HG03039 (cell line): ENCODE data around the gene MORN1.

Experiments
- ATAC-seq: cut with Tn5 transposase; IDR thresholded peaks from one replicate; pipeline ENCODE4 v1.9.1; 2021; ENCODE audit warnings: mild to moderate bottlenecking, moderate library complexity; ENCODE audit not compliant: unreplicated experiment

The MORN1 gene

DNA sequence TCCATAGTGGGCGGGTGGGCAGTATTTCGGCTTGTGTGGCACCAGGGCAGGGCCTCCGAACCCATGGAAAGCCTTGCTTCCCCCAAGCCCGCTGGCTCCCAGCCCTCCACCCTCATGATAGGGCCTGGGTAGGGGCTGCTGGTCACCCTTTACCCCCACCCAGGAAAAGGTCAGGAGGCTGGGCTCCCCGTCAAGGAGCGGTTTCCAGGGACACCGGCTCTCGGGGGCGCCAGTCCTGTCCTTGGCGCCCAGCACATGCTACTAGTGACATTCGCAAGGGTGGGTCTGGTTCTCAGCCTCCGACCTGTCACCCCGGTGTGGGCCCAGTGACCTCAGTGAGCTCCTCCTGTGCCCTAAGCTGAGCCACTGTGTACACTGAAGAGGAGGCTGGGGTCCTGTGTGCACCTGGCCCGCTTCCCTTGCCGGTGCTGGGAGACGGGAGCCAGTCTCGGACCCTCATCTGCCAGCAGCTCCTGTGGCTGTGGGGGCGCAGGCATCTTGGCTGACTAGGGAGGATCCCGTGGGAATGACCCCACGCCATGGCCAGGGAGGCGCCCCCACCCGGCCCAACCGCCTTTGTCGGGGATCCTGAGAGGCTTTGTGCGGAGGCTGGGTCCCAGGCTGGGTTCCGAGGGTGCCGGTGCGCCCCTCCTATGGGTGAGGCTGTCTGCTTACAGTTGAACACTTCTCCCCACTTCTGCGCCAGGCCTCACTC, 108.6 kb downstream of the MORN1 start:
- no peak for ATAC-seq

DNA sequence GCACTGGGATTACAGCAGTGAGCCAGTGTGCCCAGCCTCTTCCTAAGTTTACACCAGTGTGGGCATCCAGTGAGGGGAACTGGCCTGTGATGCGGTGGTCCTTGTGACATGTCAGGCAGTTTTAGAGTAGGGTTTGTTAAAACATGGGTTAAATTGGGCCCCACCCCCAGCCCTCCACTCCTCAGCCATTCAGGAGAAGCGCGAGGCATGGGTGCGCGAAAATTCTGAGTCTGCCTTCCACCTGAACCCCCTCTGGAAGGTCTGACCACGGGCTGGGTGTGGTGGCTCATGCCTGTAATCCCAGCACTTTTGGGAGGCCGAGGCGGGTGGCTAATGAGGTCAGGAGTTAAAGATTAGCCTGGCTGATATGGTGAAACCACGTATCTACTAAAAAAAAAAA, 111.5 kb downstream of the MORN1 start:
- ATAC-seq, result no peak

DNA sequence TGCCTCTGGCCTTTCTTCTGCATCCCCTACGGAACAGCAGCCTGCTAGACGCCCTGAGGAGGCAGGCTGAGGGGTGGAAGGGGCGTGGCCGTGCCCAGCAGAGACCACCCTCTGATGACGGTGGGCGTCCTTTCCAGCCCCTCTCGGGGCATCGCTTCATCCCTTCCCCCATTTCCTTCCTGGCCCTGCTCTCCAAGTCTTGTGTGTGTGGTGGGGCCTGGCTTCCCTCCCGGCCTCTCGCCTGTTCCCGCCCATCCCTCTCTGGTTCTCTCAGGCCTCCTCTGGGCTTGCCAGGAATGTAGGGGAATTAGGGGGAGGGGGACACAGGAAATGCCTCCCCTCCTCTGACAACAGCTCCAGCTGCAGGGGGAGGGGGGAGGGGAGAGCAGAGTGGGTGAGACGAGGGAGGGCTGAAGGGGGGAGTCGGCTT, 112.1 kb downstream of the MORN1 start:
- no peak for ATAC-seq

DNA sequence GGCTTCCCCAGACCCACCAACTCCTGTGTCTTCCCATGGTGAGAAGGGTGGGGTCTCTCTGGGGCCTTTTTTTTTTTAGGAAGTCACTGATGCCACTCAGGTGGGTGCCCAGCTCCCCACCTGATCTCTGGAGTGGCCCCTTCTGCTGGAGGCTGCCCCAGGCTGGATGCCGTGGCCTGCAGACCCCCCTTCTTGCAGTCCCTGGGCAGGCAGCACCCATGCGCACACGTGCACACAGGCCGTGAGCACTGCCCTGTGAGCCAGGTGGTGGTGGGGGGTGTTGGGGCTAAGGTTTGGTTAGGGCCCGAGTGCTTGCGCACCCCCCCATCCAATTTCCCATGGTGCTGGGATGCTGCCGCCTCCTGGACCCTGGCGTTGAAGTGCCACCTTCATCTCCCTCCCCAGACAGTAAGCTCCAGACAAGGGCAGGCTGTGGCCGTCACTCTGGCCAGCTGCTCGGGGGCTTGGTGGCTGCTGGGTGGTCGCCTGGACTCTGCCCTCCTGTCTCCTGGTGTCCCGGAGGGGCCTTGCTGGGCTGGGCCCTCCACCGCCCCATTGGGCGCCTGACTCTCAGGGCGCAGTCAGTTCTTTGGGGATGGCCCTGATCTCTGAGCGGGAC, 112.7 kb downstream of the MORN1 start:
- no peak for ATAC-seq

DNA sequence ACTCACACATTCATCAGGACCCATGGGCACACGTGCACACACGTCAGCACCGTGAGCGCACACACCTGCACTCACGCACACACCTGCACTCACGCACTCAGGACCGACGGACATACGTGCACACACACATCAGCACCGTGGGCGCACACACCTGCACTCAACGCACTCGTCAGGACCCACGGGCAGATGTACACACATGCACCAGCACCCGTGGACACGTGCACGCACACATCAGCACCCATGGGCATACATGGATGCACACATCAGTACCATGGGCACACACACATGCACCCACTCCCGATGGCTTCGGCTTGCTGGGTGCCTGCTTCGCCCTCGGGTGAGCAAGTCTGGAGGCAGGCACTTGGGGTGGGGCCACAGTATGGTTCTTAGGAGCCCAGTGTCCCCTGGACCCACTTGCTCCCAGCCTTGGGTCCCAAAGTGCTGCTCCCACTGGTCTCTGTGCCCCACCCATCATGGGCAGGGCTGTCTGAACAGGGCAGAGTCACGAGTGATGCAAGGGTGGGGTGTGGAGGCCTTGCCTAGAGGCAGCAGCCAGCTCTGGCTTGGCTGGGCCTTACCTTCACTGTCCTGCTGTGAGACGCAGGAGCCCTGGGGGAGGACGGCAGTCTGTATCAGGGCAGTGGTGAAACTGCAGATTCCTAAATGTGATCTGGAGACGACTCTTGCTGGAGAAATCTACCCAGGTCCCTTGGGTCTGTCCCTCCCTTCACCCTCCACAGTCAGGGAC, 113.4 kb downstream of the MORN1 start:
- no peak for ATAC-seq

DNA sequence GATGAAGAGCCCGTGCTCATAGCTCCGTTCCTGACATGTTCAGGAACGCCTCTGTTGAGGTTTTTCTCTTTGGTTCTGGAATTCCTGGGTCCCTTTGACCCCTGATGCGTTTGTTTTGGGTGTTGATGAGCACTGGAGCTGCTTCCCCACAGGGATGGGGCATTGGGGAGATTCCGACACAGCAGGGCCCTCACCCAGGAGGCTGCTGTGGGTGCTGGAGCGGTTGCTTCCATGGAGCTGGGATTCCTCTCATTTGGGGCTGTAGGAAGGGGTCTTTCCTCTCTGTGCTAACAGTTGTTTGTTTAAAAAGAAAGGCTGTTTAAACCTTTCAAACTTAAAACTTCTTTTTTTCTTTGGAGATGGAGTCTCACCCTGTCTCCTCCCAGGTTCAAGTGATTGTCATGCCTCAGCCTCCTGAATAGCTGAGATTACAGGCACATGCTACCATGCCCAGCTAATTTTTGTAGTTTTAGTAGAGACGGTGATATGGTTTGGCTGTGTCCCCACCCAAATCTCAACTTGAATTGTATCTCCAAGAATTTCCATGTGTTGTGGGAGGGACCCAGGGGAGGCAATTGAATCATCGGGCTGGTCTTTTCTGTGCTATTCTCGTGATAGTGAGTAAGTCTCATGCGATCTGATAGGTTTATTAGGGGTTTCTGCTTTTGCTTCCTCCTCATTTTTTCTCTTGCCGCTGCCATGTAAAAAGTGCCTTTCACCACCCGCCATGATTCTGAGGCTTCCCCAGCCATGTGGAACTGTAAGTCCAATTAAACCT, 114.4 kb downstream of the MORN1 start:
- no peak for ATAC-seq

DNA sequence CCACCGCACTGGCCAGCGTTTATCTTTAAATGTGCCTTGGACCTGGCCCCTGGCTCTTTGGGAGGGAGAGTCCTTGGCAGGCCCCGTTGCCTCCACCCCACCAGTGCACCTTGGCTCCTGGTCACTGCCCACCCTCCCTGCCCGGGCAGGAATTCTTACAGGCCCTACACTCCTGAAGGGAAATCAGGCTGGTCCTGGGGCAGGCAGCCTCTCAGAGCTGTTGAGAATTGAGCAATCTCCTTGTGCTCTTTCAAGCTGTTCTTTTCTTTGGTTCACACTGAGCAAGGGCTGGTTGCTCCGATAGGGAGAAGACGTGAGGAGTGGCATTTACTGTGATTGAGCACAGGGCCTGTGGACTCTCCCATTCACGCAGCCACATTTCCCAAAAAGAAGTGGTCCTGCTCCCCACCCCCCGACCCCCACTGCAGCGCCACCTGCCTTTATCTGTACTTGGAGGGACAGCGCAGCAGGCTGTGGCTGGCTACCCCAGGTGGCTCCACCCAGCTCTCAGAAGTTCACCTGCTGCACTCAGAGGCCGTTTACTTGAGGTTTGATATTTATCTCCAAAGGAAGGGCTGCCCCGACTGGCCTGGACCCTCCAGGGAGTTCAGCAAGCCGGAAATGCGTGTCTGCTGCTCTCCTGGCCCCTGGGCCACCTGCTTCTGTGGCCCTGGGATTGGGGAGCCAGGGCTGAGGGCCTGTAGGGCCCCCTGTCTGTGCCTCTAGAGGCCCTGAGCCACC, 115.4 kb downstream of the MORN1 start:
- no peak for ATAC-seq

DNA sequence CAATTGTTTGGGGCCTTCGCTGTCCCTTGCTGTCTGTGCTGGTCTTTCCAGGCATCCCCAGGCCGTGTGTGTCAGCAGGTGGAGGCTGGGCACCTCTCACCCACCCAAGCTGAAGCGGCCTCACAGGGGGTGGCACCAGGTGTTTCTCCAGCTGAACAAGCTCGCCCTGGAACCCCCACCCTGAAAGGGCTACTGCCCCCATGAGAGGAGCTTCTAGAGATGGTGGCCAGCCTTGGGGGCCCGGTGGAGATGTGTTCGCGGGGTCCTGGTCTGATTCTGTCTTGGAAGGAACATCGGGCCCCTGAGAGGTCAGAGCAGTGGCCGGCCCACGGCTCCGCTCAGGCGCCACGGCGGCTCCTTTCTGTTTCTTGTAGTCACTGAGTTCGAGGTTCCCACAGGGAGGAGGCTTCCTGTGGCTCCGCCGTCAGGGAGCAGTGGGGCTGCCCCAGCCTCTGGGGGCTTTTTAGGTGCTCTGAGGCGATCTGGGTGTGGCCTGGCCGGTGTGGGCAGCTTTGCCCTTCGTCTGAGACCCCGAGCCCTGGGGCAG, 116.4 kb downstream of the MORN1 start:
- no peak for ATAC-seq

DNA sequence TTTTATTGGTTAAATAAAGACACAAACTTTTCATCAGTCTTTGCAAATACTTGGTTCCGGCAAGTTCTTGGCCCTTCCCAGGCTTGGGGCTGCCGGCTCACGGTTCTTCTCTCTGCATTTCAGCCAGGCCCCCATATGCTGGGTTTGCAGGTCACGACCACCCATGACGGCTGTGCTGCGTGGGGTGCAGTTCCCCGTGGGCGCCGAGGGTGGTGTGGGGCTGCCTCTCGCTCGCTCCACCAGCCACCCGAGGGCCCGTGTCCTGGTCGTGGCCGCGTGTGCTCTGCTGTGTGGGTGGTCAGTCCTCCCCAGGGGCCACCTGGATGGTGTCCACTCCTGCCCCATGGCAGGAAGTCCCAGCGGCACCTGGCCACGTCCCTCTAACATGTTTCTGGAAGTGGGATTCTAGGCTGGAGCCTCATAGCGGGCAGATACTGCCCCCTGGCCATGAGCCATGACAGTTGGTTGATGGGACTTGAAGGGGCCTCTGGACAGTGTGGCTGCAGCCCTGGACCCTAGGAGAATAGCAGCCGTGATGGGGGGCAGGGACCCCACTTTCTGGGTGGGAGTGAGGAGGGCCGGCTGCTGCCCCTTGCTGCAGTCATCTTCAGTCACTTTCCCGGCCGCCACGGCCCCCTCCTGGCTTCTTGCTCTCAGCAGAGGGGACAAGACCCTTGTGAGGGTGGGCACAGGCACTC, 117.0 kb downstream of the MORN1 start:
- ATAC-seq, result no peak

DNA sequence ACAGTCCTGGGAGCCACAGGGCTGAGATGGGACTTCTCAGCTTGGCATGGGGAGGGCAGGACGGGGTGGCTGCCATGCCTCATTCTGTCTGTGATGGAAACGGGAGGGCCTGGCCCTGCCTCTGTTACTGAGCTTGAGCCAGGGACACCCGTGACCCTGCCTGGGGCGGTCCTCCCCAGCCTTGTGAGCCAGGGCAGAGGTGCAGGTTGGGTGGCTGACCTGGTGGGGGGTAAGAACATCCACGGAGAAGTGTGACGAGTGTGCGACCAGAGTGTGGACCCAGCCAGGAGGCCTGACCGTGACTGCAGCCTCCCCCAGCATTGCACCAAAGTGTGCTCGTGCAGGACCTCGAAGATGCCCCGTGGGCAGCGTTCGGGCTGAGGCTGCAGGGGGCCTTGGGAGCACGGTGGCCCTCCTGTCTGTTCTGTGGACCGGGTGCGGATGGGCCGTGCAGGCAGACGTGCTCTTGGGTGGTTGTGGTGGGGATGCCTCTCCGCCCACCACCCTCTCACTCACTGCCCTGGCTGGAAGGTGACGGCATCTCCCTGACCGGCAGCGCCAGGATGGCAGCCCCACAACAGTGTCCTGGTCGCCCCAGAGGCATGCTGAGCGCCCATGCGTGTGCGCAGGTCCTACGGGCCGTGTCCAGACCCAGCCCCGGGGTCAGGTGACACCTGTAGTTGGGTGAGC, 117.8 kb downstream of the MORN1 start:
- ATAC-seq, result no peak

DNA sequence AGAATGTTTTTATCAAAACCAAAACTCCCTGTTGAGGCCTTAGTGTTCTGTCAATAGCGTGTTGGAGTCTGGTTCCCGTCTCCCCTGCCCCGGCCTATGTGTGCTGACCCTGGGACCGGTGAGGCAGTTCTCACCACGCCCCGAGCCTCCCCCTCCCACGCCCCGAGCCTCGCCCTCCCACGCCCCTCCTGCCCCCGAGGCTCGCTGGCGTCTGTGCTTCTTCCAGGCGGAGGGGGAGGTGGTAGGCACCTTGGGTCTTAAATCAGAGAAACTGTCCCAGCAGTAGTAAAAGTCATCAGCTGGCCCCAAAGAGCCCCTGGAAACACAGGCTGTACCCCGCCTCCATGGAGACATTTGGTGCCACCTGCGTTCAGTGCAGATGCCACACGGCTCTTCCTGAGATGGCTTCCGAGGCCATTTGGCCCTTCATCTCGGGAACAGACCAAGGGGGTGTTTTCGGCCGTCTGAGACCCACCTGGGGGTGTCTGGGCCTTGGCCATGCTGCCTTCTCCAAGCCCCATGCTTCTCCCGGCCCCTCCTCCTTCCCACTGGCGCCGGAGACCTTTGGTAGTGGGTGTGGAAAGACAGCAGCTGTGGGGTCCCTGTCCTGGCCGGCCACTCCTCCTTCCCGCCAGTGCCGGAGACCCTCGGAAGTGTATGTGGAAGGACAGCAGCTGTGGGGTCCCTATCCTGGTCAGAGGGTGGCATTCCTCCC, 118.5 kb downstream of the MORN1 start:
- ATAC-seq, result no peak

DNA sequence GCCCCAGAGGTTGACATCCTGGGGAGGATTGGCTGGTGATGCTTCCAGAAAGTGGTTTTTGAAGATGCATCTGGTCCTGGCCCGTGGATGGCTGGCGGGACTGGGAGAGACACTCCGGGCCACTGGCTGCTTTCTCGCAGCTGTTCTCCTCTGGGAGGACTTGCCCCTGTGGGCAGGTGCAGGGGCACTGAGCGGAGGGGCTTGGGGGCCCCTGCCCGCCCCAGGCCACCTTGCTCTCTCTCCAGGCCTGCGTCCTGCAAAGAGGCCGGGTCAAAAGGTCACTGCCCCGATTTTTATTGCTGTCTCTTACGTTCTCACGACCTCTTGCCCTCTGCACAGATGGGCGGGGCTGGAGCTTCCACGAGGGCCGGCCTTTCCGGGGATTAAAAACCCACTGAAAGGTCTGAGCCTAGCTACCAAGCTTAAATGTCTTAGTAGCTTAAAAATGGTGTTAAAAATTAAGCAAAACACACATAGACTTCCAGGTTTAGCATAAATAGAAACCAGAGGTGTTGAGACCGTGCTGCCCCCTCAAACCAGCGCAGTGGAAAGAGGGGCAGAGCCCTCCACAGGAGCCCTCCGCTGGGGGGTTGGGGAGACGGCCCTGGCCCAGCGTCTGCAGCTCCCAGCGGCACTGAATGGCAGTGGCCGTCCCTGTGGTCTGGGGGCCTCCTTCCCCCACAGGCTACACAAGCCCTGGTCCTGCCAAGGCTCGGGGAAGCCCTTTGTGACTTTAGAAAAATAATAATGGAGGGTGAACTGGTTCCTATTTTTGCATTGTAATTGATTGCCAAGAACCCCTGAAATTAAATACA, 119.3 kb downstream of the MORN1 start:
- no peak for ATAC-seq
